Nephron progenitor cell (in vitro differentiated cells): ENCODE measurements around the gene MXRA8.

Experiments used
- DNase-seq: peaks from one replicate; pipeline ENCODE4 v3.0.0; 2021
- H3K27ac Mint-ChIP-seq: 2 replicates; pipeline ENCODE4 v1.8.0; 2021; ENCODE audit warnings: mild to moderate bottlenecking, moderate library complexity, mixed read lengths
- H3K27me3 Mint-ChIP-seq: 2 replicates; pipeline ENCODE4 v1.8.0; 2021; ENCODE audit warnings: mild to moderate bottlenecking, low read depth, mixed read lengths; ENCODE audit not compliant: poor library complexity
- H3K36me3 Mint-ChIP-seq: 2 replicates; pipeline ENCODE4 v1.8.0; 2021; ENCODE audit warnings: low read depth, mixed read lengths
- H3K4me1 Mint-ChIP-seq: 2 replicates; pipeline ENCODE4 v1.8.0; 2021; ENCODE audit warnings: mixed read lengths
- H3K4me3 Mint-ChIP-seq: 2 replicates; pipeline ENCODE4 v1.8.0; 2021; ENCODE audit warnings: mild to moderate bottlenecking, moderate library complexity, mixed read lengths
- H3K9me3 Mint-ChIP-seq: 2 replicates; pipeline ENCODE4 v1.8.0; 2021; ENCODE audit warnings: mild to moderate bottlenecking, moderate library complexity, mixed read lengths
- TF ChIP-seq, protein P1 (sequence below): fragments of 200-600 bp; sonication (generic); IDR thresholded peaks from 2 replicates; pipeline ENCODE4 v1.5.0; 2021; ENCODE audit warnings: antibody characterized with exemption

Gene MXRA8

GRCh38 chr1:1315435-1315954, 42.9 kb downstream of the MXRA8 start:
- Mint-ChIP-seq H3K36me3 (peaks cover 26% of the 10 kb centered on the region), H3K4me1 (peaks cover 43% of the 10 kb centered on the region), H3K27me3 (peaks cover 6% of the 10 kb centered on the region), H3K27ac (peak overlapping the region; percentile 85), H3K9me3 (no peaks in the 10 kb centered on the region), H3K4me3 (peak overlapping the region; percentile 29)
- no peak for DNase-seq
- TF ChIP-seq, protein P1, sequence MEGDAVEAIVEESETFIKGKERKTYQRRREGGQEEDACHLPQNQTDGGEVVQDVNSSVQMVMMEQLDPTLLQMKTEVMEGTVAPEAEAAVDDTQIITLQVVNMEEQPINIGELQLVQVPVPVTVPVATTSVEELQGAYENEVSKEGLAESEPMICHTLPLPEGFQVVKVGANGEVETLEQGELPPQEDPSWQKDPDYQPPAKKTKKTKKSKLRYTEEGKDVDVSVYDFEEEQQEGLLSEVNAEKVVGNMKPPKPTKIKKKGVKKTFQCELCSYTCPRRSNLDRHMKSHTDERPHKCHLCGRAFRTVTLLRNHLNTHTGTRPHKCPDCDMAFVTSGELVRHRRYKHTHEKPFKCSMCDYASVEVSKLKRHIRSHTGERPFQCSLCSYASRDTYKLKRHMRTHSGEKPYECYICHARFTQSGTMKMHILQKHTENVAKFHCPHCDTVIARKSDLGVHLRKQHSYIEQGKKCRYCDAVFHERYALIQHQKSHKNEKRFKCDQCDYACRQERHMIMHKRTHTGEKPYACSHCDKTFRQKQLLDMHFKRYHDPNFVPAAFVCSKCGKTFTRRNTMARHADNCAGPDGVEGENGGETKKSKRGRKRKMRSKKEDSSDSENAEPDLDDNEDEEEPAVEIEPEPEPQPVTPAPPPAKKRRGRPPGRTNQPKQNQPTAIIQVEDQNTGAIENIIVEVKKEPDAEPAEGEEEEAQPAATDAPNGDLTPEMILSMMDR = no peak

DNA sequence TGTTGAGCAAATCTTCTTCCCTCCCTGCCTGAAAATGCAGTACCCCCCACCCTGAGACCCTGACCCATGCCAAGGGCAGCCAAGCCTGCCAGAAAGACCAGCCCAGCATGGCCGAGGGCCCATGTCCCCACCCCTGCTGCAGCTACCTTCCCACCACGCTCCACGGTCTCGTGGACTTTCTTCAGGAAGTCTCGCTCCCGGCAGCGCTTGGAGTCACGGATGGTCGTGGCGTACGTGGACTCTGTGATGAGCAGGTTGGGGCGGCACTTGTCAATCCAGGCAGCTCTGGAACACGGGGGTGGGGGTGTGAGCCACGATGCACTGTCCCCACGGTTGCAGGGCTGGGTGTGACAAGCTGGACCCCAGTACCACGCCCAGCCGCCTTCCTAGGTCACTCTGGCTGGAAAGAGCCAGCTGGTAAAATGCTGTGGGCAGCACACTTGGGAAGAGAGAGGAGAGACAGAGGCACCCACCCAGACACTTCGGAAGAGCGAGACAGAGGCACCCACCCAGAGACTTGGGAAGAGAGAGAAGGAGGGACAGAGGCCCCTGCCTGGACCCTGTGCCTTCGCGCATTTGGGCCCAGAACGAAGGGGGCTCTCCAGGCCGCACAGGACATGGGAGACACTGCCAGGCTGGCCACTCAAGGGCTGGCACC, 43.5 kb downstream of the MXRA8 start:
- H3K27ac Mint-ChIP-seq = peak overlapping the region; percentile 82
- no peaks in the 10 kb centered on the region for H3K9me3 Mint-ChIP-seq
- DNase-seq = no peak
- peaks cover 6% of the 10 kb centered on the region for H3K27me3 Mint-ChIP-seq
- H3K4me1 Mint-ChIP-seq = peaks cover 38% of the 10 kb centered on the region
- H3K4me3 Mint-ChIP-seq = no peak overlapping the region
- TF ChIP-seq, protein P1 = no peak
- H3K36me3 Mint-ChIP-seq = peaks cover 26% of the 10 kb centered on the region

DNA sequence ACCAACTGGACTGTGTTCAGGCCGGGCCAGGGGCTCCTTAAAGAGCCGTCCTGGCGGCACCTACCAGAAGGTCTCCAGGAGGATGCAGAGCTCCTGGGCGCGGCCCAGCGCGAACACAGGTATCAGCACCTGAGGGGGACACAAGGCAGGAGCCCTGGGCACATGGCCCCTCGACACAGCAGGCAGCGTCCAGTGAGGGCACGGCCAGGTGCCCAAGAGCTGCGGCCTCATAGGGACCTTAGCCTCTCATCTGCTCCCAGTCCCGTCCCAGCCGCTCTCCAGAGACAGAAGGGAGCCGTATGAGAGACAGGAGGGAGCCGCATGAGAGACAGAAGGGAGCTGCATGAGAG, 44.1 kb downstream of the MXRA8 start:
- peaks cover 9% of the 10 kb centered on the region for H3K27me3 Mint-ChIP-seq
- TF ChIP-seq, protein P1 = no peak
- peaks cover 23% of the 10 kb centered on the region for H3K36me3 Mint-ChIP-seq
- peaks cover 32% of the 10 kb centered on the region for H3K4me1 Mint-ChIP-seq
- DNase-seq = no peak
- no peak overlapping the region for H3K27ac Mint-ChIP-seq
- H3K9me3 Mint-ChIP-seq = no peaks in the 10 kb centered on the region
- no peak overlapping the region for H3K4me3 Mint-ChIP-seq

DNA sequence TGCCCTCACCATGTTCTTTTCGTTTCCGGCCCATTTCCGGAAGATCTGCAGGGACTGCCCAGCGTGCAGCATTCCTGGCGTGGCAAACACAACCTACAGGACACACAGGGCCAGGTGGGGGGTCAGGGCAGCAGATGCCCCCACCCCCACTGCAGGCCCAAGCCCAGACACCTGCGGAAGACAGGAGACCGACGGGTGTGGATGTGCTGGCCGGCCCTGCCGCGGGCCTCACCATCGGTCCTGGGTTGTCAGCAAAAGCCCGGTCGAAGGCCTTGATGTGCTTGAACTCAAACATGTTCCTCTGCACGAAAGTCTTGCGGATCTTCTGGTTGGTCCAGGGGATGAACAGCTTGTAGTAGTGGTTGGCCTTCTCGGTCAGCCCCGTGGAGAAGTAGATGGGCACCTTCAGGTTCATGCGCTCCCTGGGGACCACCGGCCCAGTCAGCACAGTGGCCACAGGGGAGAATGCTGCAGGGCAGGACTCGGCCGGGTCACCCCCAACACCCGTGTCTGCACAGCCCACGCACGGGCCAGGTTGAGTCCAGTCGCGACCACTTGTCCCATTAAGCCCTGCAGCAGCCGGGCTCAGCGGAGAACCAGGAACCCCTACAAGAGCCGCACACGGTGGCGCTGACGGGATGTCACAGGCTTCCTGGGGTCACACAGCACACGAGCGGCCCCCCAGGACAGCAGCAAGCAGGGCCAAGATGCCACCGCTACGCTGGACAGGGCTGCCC, 44.7 kb downstream of the MXRA8 start:
- peaks cover 30% of the 10 kb centered on the region for H3K4me1 Mint-ChIP-seq

DNA sequence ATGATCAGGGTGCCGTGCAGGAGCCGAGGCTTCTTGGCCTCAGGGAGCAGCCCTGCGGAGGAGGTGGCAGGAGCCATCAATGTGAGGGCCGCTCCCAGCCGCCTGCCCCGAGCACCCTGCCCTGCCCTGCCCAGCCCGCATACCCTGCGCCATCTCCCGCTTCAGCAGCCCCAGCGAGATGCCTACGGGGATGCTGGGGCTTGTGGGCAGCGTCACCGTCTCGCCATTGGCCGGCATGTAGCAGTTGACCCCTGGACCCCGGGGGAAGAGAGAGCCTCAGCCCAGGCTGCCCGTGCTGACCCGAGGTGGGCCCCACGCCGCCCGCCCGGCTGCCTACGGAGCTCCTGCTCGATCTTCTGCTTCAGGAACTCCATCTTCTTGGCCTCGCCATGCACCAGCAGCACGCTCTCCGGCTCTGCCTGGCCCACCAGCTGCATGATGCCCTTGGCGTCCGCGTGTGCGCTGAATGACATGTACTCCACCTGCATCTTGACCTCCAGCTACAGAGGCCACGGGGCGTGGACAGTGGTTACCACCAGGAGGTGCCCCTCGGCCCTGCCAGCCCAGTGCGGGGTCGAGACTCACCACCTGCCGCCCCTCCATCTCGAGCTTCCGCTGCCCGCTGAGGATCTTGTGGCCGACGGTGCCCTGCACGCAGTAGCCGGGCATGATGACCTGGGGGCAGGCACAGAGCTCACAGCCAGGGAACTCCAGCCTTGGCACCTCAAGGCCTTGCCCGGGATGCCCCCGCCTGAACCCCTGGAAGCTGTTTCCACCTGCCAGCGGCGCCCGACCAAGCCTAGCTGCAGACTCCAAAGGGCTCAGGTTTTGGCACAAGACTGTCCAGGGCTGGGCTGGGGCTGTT, 45.7 kb downstream of the MXRA8 start:
- no peak overlapping the region for H3K4me3 Mint-ChIP-seq
- no peaks in the 10 kb centered on the region for H3K9me3 Mint-ChIP-seq
- no peak for DNase-seq
- peaks cover 22% of the 10 kb centered on the region for H3K4me1 Mint-ChIP-seq
- H3K27ac Mint-ChIP-seq = no peak overlapping the region
- H3K27me3 Mint-ChIP-seq = peaks cover 10% of the 10 kb centered on the region
- TF ChIP-seq, protein P1 = no peak
- H3K36me3 Mint-ChIP-seq = peaks cover 20% of the 10 kb centered on the region

More for the DNA sequence above, 44.7 kb downstream of the MXRA8 start:
- TF ChIP-seq, protein P1 = no peak
- H3K27me3 Mint-ChIP-seq = peaks cover 10% of the 10 kb centered on the region
- peaks cover 20% of the 10 kb centered on the region for H3K36me3 Mint-ChIP-seq
- H3K9me3 Mint-ChIP-seq = no peaks in the 10 kb centered on the region
- DNase-seq = no peak
- H3K4me3 Mint-ChIP-seq = no peak overlapping the region
- no peak overlapping the region for H3K27ac Mint-ChIP-seq
